GM12878 (cell line): ENCODE results near the gene ERP29. TPM values are rescaled to one million over a fixed set of nuclear protein-coding genes. Genes with fewer than 3 reads are reported as not detected.

Source experiments
- ATAC-seq: fragments of 200-7000 bp; cut with Tn5 transposase; 3 replicates; pipeline ENCODE4 v1.9.1; 2020; ENCODE audit warnings: mild to moderate bottlenecking, moderate library complexity
- BruUV-seq: library from RNA; stranded (reverse); fragments of 400-500 nt; replicated peaks from 2 replicates; lab custom pipeline; 2021; lab: Mats Ljungman, UMichigan
- CTCF ChIA-PET: fragments of 300-600 bp; sonication (Branson Sonifier 250); formaldehyde crosslinking; extraction: SDS; loops from one replicate; lab custom pipeline; 2021; ENCODE audit warnings: inconsistent platforms; lab: Yijun Ruan, JAX
- POLR2A ChIA-PET: fragments of 350-600 bp; formaldehyde crosslinking; extraction: SDS; loops from one replicate; lab custom pipeline; 2021; ENCODE audit warnings: inconsistent platforms; lab: Charles Lee
- RAD21 ChIA-PET: fragments of 300-600 bp; sonication (Branson Sonifier 250); formaldehyde crosslinking; loops from one replicate; lab custom pipeline; 2023; ENCODE audit warnings: antibody characterized with exemption; ENCODE audit not compliant: unreplicated experiment; lab: Charles Lee
- SMC1A ChIA-PET: fragments of 300-600 bp; sonication (Branson Sonifier 250); formaldehyde crosslinking; loops from one replicate; lab custom pipeline; 2023; ENCODE audit not compliant: unreplicated experiment, uncharacterized antibody; lab: Charles Lee
- DNase-seq: peaks from one replicate; pipeline ENCODE4 v3.0.0-alpha.2; 2011; ENCODE audit warnings: low read depth, low spot score
- FAIRE-seq: peaks from 3 replicates; lab custom pipeline; 2011; peaks lifted over from hg19 to GRCh38; lab: Jason Lieb, UNC
- H2AFZ ChIP-seq: 2 replicates; pipeline ENCODE4 v1.6.0; 2011; ENCODE audit warnings: low read depth, low read length, control low read depth; ENCODE audit not compliant: control insufficient read depth
- H3K27ac ChIP-seq: 2 replicates; pipeline ENCODE4 v1.5.1; 2011; ENCODE audit warnings: control low read depth; ENCODE audit not compliant: control insufficient read depth, insufficient read depth
- H3K27me3 ChIP-seq, 2 experiments: replicated peaks in 1 of 2; 2 replicates each; pipeline versions ENCODE4 v1.6.0 to v1.6.1; 2011; ENCODE audit warnings: low read length in 1 of 2; ENCODE audit not compliant: control insufficient read depth in 2 of 2, insufficient read depth in 2 of 2
- H3K36me3 ChIP-seq, 2 experiments: 2 replicates each; pipeline ENCODE4 v1.5.1; 2011; ENCODE audit warnings: low read length in 1 of 2; ENCODE audit not compliant: control insufficient read depth in 2 of 2, insufficient read depth in 2 of 2
- H3K4me1 ChIP-seq: 2 replicates; pipeline ENCODE4 v1.6.1; 2011; ENCODE audit warnings: mild to moderate bottlenecking, low read length, moderate library complexity, mixed read lengths; ENCODE audit not compliant: control insufficient read depth, insufficient read depth
- H3K4me2 ChIP-seq: 2 replicates; pipeline ENCODE4 v1.6.0; 2011; ENCODE audit warnings: control low read depth; ENCODE audit not compliant: control insufficient read depth, insufficient read depth
- H3K4me3 ChIP-seq: fragments of 200-600 bp; sonication (generic); 2 replicates; pipeline ENCODE4 v1.5.1; 2016
- H3K79me2 ChIP-seq: 2 replicates; pipeline ENCODE4 v1.6.0; 2011; ENCODE audit warnings: low read length; ENCODE audit not compliant: control insufficient read depth, insufficient read depth
- H3K9ac ChIP-seq: 2 replicates; pipeline ENCODE4 v1.8.0; 2011; ENCODE audit warnings: low read length, control low read depth, mixed read lengths; ENCODE audit not compliant: control insufficient read depth, insufficient read depth
- H3K9me3 ChIP-seq: replicated peaks from 3 replicates; pipeline ENCODE4 v1.5.1; 2011; ENCODE audit warnings: mild to moderate bottlenecking, low read length; ENCODE audit not compliant: control insufficient read depth, insufficient read depth
- H4K20me1 ChIP-seq: 2 replicates; pipeline ENCODE4 v1.6.0; 2011; ENCODE audit not compliant: control insufficient read depth, insufficient read depth
- MEF2A ChIP-seq: IDR thresholded peaks from 2 replicates; pipeline ENCODE4 v1.6.1; 2011; ENCODE audit warnings: low read depth, mild to moderate bottlenecking, low read length, moderate library complexity; ENCODE audit not compliant: insufficient read depth
- PML ChIP-seq: IDR thresholded peaks from 2 replicates; pipeline ENCODE4 v1.6.1; 2012; ENCODE audit warnings: low read length, inconsistent platforms
- WGBS: methylation state at CpG from one replicate; pipeline ENCODE4 v1.1.6; 2016; ENCODE audit warnings: low lambda C conversion rate; ENCODE audit not compliant: insufficient replicate concordance, insufficient coverage; ENCODE audit errors: missing lambda C conversion rate; 5-methylcytosine and 5-hydroxymethylcytosine counted together
- in situ Hi-C: fragments of 300-500 bp; cut with MboI; formaldehyde crosslinking; loops from 9 replicates; pipeline ENCODE4 v1.14.3; 2018; ENCODE audit warnings: mixed read lengths
- intact Hi-C: fragments of 100-400 bp; cut with micrococcal nuclease; formaldehyde crosslinking; loops from one replicate; pipeline ENCODE4 v1.14.2; 2022; ENCODE audit not compliant: unreplicated experiment
- polyA plus RNA-seq, 11 experiments: library from polyadenylated mRNA; depleted of rRNA in 4 of 11; unstranded in 6 of 11; stranded (reverse) in 5 of 11; fragments of >200 nt; fragmentation: Nextera tagmentation in 4 of 11; fragmentation: Illumina TruSeq in 1 of 11; extraction: Ambion mirVana in 4 of 11; extraction: Trizol in 1 of 11; gene quantifications; 1 replicate in 1 of 11; 2 replicates in 10 of 11; pipeline versions ENCODE4 v1.2.1 to v1.2.3, GENCODE V29; 2011 to 2016; ENCODE audit warnings: inconsistent platforms in 2 of 11, missing spikeins in 2 of 11, low read depth in 1 of 11
- total RNA-seq, 4 experiments: library from RNA; depleted of rRNA in 3 of 4; stranded (reverse); fragments of >200 nt in 3 of 4; fragmentation: Illumina TruSeq in 1 of 4; extraction: Trizol in 1 of 4; gene quantifications; 2 replicates each; pipeline versions ENCODE4 v1.2.1 to v1.2.3, GENCODE V29; 2013 to 2021
- TF ChIP-seq, protein P1 (sequence below): fragments of 450-650 bp; IDR thresholded peaks from 2 replicates; pipeline ENCODE4 v1.6.1; 2016; ENCODE audit warnings: mild to moderate bottlenecking

Gene ERP29
- total and polyA plus RNA-seq, 10 of the 15 experiments (the other 5 are each of a cell fraction or from before 2014, with no cell fraction given), result 46.7 to 146 (median 107) TPM

- H3K27me3 ChIP-seq, result no peaks in the 10 kb centered on the region
- CTCF ChIA-PET, result interaction anchor here (0.6 to 1.9 kb wide), 3 partner anchors 19 to 1080 kb away, joined by 3 to 5 read pairs (median 4); no protein-coding TSS in a partner anchor
- H3K27ac ChIP-seq, result no peak overlapping the region
- POLR2A ChIA-PET, result interaction anchor here (0.6 to 1.2 kb wide), 3 partner anchors 10 to 83 kb away, joined by 3 read pairs; no protein-coding TSS in a partner anchor
- peaks cover 16 to 32% of the 10 kb centered on the region in 2 experiments for H3K36me3 ChIP-seq
- H3K79me2 ChIP-seq, result peaks cover 15% of the 10 kb centered on the region
- BruUV-seq, result no TSS peak
- H3K9me3 ChIP-seq, result no peaks in the 10 kb centered on the region
- H3K4me3 ChIP-seq, result no peak overlapping the region
- no peak overlapping the region for H3K4me2 ChIP-seq
- TF ChIP-seq, protein P1, sequence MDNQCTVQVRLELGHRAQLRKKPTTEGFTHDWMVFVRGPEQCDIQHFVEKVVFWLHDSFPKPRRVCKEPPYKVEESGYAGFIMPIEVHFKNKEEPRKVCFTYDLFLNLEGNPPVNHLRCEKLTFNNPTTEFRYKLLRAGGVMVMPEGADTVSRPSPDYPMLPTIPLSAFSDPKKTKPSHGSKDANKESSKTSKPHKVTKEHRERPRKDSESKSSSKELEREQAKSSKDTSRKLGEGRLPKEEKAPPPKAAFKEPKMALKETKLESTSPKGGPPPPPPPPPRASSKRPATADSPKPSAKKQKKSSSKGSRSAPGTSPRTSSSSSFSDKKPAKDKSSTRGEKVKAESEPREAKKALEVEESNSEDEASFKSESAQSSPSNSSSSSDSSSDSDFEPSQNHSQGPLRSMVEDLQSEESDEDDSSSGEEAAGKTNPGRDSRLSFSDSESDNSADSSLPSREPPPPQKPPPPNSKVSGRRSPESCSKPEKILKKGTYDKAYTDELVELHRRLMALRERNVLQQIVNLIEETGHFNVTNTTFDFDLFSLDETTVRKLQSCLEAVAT, result no peak
- TF ChIP-seq MEF2A, result no peak
- TF ChIP-seq PML, result 0 out of 2 replicates have a peak, but pooled peaks have one; percentile 40
- intact Hi-C loops, result no loop called here
- RAD21 ChIA-PET, result interaction anchor here (1.0 to 2.1 kb wide), 4 partner anchors 9 to 79 kb away, joined by 3 to 7 read pairs (median 6); partner anchors contain the start of genes ERP29 and TMEM116
- in situ Hi-C loops, result no loop called here
- peaks cover 6% of the 10 kb centered on the region for H3K4me1 ChIP-seq
- WGBS, result 100% methylated on average over 4 of the region's 4 CpGs
- no peak for DNase-seq
- H4K20me1 ChIP-seq, result peaks cover 13% of the 10 kb centered on the region; the same call in 1 of the 2 replicates
- no peak for ATAC-seq
- H3K9ac ChIP-seq, result no peak overlapping the region
- SMC1A ChIA-PET, result interaction anchor here (0.7 to 1.7 kb wide), 9 partner anchors 9 to 363 kb away, joined by 3 to 6 read pairs (median 3); no protein-coding TSS in a partner anchor
- no peak for FAIRE-seq
- no peak overlapping the region for H2AFZ ChIP-seq
Measured at GRCh38 chr12:112023759-112024396, 10.7 kb downstream of the ERP29 start.
